NCI-H524 treated with DMSO at 0.1 percent for 48 hours (cell line): ENCODE results near the gene LPCAT1.
"Not testable (repeated sequence)": the region's sequence is repeated elsewhere in the genome, so short reads cannot be mapped to it uniquely, and the experiment has no call there.

Experiments
- DNase-seq: peaks from one replicate; lab custom pipeline; 2025; lab: John Stamatoyannopoulos, UW

LPCAT1 gene

GRCh38 chr5:1480217-1480616 lies 43.5 kb downstream of the LPCAT1 start:
- DNase-seq: no peak

GRCh38 chr5:1479581-1480188 lies 44.1 kb downstream of the LPCAT1 start:
- no peak for DNase-seq

- no peak for DNase-seq
These were observed 44.7 kb downstream of the LPCAT1 start for GRCh38 chr5:1479066-1479465.

- no peak for DNase-seq
These were observed 45.3 kb downstream of the LPCAT1 start for GRCh38 chr5:1478271-1479035.

GRCh38 chr5:1477341-1477740 lies 46.4 kb downstream of the LPCAT1 start:
- no peak for DNase-seq

GRCh38 chr5:1476967-1477310 lies 46.8 kb downstream of the LPCAT1 start:
- DNase-seq: no peak

GRCh38 chr5:1476181-1476966 lies 47.4 kb downstream of the LPCAT1 start:
- DNase-seq: no peak

GRCh38 chr5:1475544-1475900 lies 48.2 kb downstream of the LPCAT1 start:
- DNase-seq: not testable (repeated sequence)

GRCh38 chr5:1474866-1475543 lies 48.8 kb downstream of the LPCAT1 start:
- DNase-seq: no peak

GRCh38 chr5:1474183-1474839 lies 49.4 kb downstream of the LPCAT1 start:
- DNase-seq: no peak

- no peak for DNase-seq
These were observed 50.0 kb downstream of the LPCAT1 start for GRCh38 chr5:1473746-1474145.

- DNase-seq: no peak
These were observed 50.7 kb downstream of the LPCAT1 start for GRCh38 chr5:1472964-1473628.

- no peak for DNase-seq
These were observed 51.5 kb downstream of the LPCAT1 start for GRCh38 chr5:1471997-1472963.

- DNase-seq: no peak
These were observed 52.4 kb downstream of the LPCAT1 start for GRCh38 chr5:1471240-1471853.

- no peak for DNase-seq
These were observed 53.0 kb downstream of the LPCAT1 start for GRCh38 chr5:1470762-1471211.

GRCh38 chr5:1468629-1469527 lies 54.9 kb downstream of the LPCAT1 start:
- DNase-seq: no peak

- DNase-seq: no peak
These were observed 55.5 kb downstream of the LPCAT1 start for GRCh38 chr5:1468247-1468612.

GRCh38 chr5:1467341-1468246 lies 56.2 kb downstream of the LPCAT1 start:
- DNase-seq: no peak
